ENCODE measurements around the gene ZDHHC9.

ZDHHC9 gene

GRCh38 chrX:129833153-129833990, 10.3 kb downstream of the ZDHHC9 start:
- no peak for DNase-seq
- TF ChIP-seq, protein P1, sequence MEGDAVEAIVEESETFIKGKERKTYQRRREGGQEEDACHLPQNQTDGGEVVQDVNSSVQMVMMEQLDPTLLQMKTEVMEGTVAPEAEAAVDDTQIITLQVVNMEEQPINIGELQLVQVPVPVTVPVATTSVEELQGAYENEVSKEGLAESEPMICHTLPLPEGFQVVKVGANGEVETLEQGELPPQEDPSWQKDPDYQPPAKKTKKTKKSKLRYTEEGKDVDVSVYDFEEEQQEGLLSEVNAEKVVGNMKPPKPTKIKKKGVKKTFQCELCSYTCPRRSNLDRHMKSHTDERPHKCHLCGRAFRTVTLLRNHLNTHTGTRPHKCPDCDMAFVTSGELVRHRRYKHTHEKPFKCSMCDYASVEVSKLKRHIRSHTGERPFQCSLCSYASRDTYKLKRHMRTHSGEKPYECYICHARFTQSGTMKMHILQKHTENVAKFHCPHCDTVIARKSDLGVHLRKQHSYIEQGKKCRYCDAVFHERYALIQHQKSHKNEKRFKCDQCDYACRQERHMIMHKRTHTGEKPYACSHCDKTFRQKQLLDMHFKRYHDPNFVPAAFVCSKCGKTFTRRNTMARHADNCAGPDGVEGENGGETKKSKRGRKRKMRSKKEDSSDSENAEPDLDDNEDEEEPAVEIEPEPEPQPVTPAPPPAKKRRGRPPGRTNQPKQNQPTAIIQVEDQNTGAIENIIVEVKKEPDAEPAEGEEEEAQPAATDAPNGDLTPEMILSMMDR (IDR thresholded peaks at IDR 0.05; ENCODE audit: low read depth, low read length) = no peak
- H3K4me3 ChIP-seq (ENCODE audit: low read depth, low read length) = no peak overlapping the region

DNA sequence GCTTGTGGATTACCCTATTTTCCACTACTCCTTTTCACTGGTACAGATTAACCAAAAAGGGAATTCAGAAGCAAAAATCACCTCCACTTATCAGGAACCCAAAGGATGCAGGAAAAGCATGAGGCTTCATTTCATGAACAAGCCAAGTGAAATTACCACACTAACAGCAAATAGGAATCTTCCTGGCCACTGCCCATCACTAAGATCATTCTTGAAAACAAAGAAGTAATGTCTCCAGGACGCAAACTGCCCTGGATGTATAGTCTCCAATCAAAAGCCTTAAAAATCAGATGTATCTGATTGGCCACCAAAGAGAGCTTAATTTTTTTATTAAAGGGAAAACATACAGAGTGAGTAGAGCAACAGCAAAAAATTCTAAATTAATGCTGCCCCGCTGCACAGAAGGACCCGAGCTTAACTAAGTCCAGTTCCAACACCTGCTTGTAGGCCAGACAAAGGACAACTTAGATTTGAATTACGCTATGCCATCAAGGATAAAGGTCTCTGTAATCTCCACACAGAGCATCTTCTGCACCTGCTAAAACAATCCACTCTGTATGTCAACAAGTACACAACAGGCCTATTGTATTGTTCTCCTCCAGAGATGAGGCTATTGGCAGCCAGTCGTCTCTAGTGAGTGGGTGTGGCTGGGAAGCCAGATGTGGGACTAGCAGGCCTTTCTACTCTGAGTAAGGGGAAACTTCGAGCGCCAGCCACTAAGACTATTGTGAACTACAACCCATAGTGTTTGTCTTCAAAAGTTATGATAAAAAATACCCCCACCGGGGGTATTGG, 12.4 kb downstream of the ZDHHC9 start:
- H3K4me1 ChIP-seq = no peaks in the 10 kb centered on the region; the same call in 1 of the 2 replicates
- no peaks in the 10 kb centered on the region for H3K36me3 ChIP-seq
- TF ChIP-seq, protein P1 (IDR thresholded peaks at IDR 0.05; ENCODE audit: low read depth, low read length) = no peak
- H3K27me3 ChIP-seq = no peaks in the 10 kb centered on the region
- no peak overlapping the region for H3K4me3 ChIP-seq (ENCODE audit: low read depth, low read length)
- no peaks in the 10 kb centered on the region for H3K9me3 ChIP-seq
- DNase-seq = no peak

More at GRCh38 chrX:129833153-129833990, 10.3 kb downstream of the ZDHHC9 start:
- H3K9me3 ChIP-seq = no peaks in the 10 kb centered on the region
- no peaks in the 10 kb centered on the region for H3K27me3 ChIP-seq
- H3K4me1 ChIP-seq = no peaks in the 10 kb centered on the region; the same call in 1 of the 2 replicates
- no peaks in the 10 kb centered on the region for H3K36me3 ChIP-seq

GRCh38 chrX:129830494-129830893, 13.2 kb downstream of the ZDHHC9 start:
- H3K4me1 ChIP-seq = no peaks in the 10 kb centered on the region; the same call in 1 of the 2 replicates
- TF ChIP-seq, protein P1 (IDR thresholded peaks at IDR 0.05; ENCODE audit: low read depth, low read length) = no peak
- no peak for DNase-seq
- H3K9me3 ChIP-seq = no peaks in the 10 kb centered on the region
- H3K27me3 ChIP-seq = no peaks in the 10 kb centered on the region
- no peaks in the 10 kb centered on the region for H3K36me3 ChIP-seq
- H3K4me3 ChIP-seq (ENCODE audit: low read depth, low read length) = no peak overlapping the region

- Histone ChIP-seq H3K27me3 (no peaks in the 10 kb centered on the region), H3K4me3 (ENCODE audit: low read depth, low read length) (no peak overlapping the region), H3K4me1 (no peaks in the 10 kb centered on the region), H3K36me3 (peaks cover 6% of the 10 kb centered on the region; the same call in 1 of the 2 replicates), H3K9me3 (no peaks in the 10 kb centered on the region)
- TF ChIP-seq, protein P1 (IDR thresholded peaks at IDR 0.05; ENCODE audit: low read depth, low read length) = no peak
- no peak for DNase-seq
Measured at GRCh38 chrX:129825746-129826505, 17.8 kb downstream of the ZDHHC9 start.

GRCh38 chrX:129824620-129825019, 19.1 kb downstream of the ZDHHC9 start:
- Histone ChIP-seq H3K27me3 (no peaks in the 10 kb centered on the region), H3K36me3 (peaks cover 6% of the 10 kb centered on the region; the same call in 1 of the 2 replicates), H3K4me3 (ENCODE audit: low read depth, low read length) (no peak overlapping the region), H3K9me3 (no peaks in the 10 kb centered on the region), H3K4me1 (no peaks in the 10 kb centered on the region)
- TF ChIP-seq, protein P1 (IDR thresholded peaks at IDR 0.05; ENCODE audit: low read depth, low read length) = no peak
- DNase-seq = no peak

Data from BE2C (cell line).